ENCODE results near the gene EEA1. TPM values are rescaled to one million over a fixed set of nuclear protein-coding genes. Genes with fewer than 3 reads are reported as not detected.
A peak's percentile ranks its signal among the peaks of the same experiment; 100 is the strongest.

EEA1 gene
- total RNA-seq, 6 donors from 2014 or later, result 10.2 to 33.5 (median 22.8) TPM

DNA sequence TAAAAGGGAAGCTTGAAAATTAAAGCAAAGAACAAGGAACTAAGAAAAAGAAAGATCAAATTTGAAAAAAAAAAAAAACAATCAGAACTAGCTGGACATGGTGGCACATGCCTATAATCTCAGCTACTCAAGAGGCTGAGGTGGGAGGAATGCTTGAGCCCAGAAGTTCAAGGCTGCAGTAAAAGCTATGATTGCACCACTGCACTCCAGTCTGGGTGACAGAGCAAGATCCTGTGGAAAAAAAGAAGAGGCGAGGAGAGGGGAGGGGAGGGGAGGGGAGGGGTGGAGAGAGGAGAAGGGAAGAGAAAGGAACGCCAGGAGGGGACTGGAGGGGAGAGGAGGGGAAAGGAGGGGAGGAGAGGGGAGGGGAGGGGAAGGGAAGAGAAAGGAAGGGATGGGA is 43.0 kb downstream of the EEA1 start:
- 50 to 86% methylated on average over 1 of the region's 2 CpGs for WGBS, 2 donors
- Histone ChIP-seq H3K4me1 (no peaks in the 10 kb centered on the region), H3K4me3 (no peak overlapping the region), H3K9me3 (no peaks in the 10 kb centered on the region), H3K27ac (no peak overlapping the region), H3K27me3 (no peaks in the 10 kb centered on the region), H3K36me3 (peaks cover 0 to 23% (median 0%) of the 10 kb centered on the region in 4 donors)
- DNase-seq, result peak in 1 of 2 donors; percentile 38
- TF ChIP-seq CTCF (IDR thresholded peaks at IDR 0.05), result no peak
- ATAC-seq (ENCODE audit: low FRiP score in 2 of 2), result no peak

GRCh38 chr12:92879698-92880322 is 49.3 kb downstream of the EEA1 start:
- Histone ChIP-seq H3K36me3 (peaks cover 0 to 18% (median 2%) of the 10 kb centered on the region in 4 donors), H3K27me3 (no peaks in the 10 kb centered on the region), H3K4me3 (no peak overlapping the region), H3K4me1 (no peaks in the 10 kb centered on the region), H3K9me3 (no peaks in the 10 kb centered on the region), H3K27ac (no peak overlapping the region)
- ATAC-seq (ENCODE audit: low FRiP score in 2 of 2) (no peak), DNase-seq (no peak)
- WGBS, 2 donors, result 67 to 96% methylated on average over 2 of the region's 2 CpGs
- TF ChIP-seq POLR2AphosphoS5 (IDR thresholded peaks at IDR 0.05) (no peak), EP300 (IDR thresholded peaks at IDR 0.05) (no peak), POLR2A (IDR thresholded peaks at IDR 0.05) (no peak), CTCF (IDR thresholded peaks at IDR 0.05) (no peak)

DNA sequence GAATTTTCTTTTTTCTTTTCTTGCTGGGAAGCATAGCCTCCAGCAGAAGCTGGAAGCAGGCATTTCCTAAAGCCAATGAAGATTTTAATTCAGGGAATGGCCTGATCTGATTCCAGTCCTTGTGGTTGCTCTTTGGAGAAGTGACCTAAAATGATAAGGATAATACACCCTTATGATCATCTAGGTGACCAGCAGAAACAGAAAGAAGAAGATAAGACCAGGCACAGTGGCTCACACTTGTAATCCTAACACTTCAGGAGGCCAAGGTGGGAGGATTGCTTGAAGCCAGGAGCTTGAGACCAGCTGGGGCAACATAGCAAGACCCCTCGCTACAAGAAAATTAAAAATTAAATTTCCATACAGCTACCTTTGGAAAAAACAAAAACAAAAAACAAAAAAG is 51.2 kb downstream of the EEA1 start:
- Histone ChIP-seq H3K27me3 (no peaks in the 10 kb centered on the region), H3K4me3 (no peak overlapping the region), H3K27ac (no peak overlapping the region), H3K36me3 (peaks cover 0 to 10% (median 2%) of the 10 kb centered on the region in 4 donors), H3K9me3 (no peaks in the 10 kb centered on the region), H3K4me1 (no peaks in the 10 kb centered on the region)
- no peak for ATAC-seq (ENCODE audit: low FRiP score in 2 of 2)
- no peak for DNase-seq
- TF ChIP-seq EP300 (IDR thresholded peaks at IDR 0.05), result no peak
- TF ChIP-seq CTCF (IDR thresholded peaks at IDR 0.05), result no peak
- TF ChIP-seq POLR2A (IDR thresholded peaks at IDR 0.05), result no peak
- no peak for TF ChIP-seq POLR2AphosphoS5 (IDR thresholded peaks at IDR 0.05)
- 93 to 96% methylated on average over 1 of the region's 1 CpG for WGBS, 2 donors

GRCh38 chr12:92876496-92876895 is 52.6 kb downstream of the EEA1 start:
- no peaks in the 10 kb centered on the region for H3K27me3 ChIP-seq
- peaks cover 0 to 1% (median under 1%) of the 10 kb centered on the region in 4 donors for H3K4me1 ChIP-seq
- 95 to 97% methylated on average over 3 of the region's 3 CpGs for WGBS, 2 donors
- peaks cover 0 to 7% (median 2%) of the 10 kb centered on the region in 4 donors for H3K36me3 ChIP-seq
- H3K9me3 ChIP-seq, result no peaks in the 10 kb centered on the region
- H3K4me3 ChIP-seq, result no peak overlapping the region
- DNase-seq, result no peak
- no peak overlapping the region for H3K27ac ChIP-seq
- ATAC-seq (ENCODE audit: low FRiP score in 2 of 2), result no peak
- TF ChIP-seq POLR2AphosphoS5 (IDR thresholded peaks at IDR 0.05) (no peak), POLR2A (IDR thresholded peaks at IDR 0.05) (no peak), CTCF (IDR thresholded peaks at IDR 0.05) (no peak), EP300 (IDR thresholded peaks at IDR 0.05) (no peak)

DNA sequence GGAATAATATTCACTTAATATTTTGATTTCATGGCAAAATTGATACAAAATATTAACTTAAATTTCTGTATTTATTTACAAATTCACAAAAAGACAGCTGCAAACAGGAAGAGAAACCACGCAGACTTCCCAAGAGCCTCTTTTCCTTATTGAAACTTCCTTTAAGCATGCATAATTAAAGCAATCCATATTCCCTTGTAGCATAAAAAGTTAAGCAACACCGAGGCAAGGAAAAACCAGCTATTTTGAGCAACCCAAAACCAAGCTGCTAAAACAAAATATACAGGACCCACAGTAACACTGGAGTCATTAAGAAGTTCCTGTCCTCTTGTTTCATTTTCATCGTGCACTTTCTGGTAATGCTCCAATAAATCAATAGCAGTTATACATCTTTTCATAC is 58.0 kb downstream of the EEA1 start:
- Histone ChIP-seq H3K27me3 (no peaks in the 10 kb centered on the region), H3K9me3 (no peaks in the 10 kb centered on the region), H3K36me3 (no peaks in the 10 kb centered on the region), H3K4me3 (no peak overlapping the region), H3K4me1 (peaks cover 0 to 5% (median 2%) of the 10 kb centered on the region in 4 donors), H3K27ac (no peak overlapping the region)
- 28 to 35% methylated on average over 3 of the region's 3 CpGs for WGBS, 2 donors
- no peak for ATAC-seq (ENCODE audit: low FRiP score in 2 of 2)
- TF ChIP-seq POLR2A (IDR thresholded peaks at IDR 0.05) (no peak), EP300 (IDR thresholded peaks at IDR 0.05) (no peak), POLR2AphosphoS5 (IDR thresholded peaks at IDR 0.05) (no peak), CTCF (IDR thresholded peaks at IDR 0.05) (no peak)
- DNase-seq, result no peak
